HG03097 (cell line): ENCODE data around the gene SMIM13.
A peak's percentile ranks its signal among the peaks of the same experiment; 100 is the strongest.

Experiments used
- ATAC-seq: cut with Tn5 transposase; IDR thresholded peaks from one replicate; pipeline ENCODE4 v1.9.1; 2021; ENCODE audit not compliant: unreplicated experiment, low FRiP score

The SMIM13 gene

GRCh38 chr6:11149551-11149950 is 55.9 kb downstream of the SMIM13 start:
- ATAC-seq: no peak

- ATAC-seq: no peak
Measured at GRCh38 chr6:11151488-11151887, 57.9 kb downstream of the SMIM13 start.

- no peak for ATAC-seq
Measured at GRCh38 chr6:11152581-11152980, 58.9 kb downstream of the SMIM13 start.

- no peak for ATAC-seq
Measured at GRCh38 chr6:11153447-11153846, 59.8 kb downstream of the SMIM13 start.

GRCh38 chr6:11155589-11155988 is 62.0 kb downstream of the SMIM13 start:
- no peak for ATAC-seq

- ATAC-seq: no peak
Measured at GRCh38 chr6:11160199-11160598, 66.6 kb downstream of the SMIM13 start.

- no peak for ATAC-seq
Measured at GRCh38 chr6:11161031-11161956, 67.7 kb downstream of the SMIM13 start.

GRCh38 chr6:11162262-11162661 is 68.6 kb downstream of the SMIM13 start:
- no peak for ATAC-seq

- ATAC-seq: peak; percentile 62
Measured at GRCh38 chr6:11163932-11164331, 70.3 kb downstream of the SMIM13 start.

- no peak for ATAC-seq
Measured at GRCh38 chr6:11164717-11165646, 71.3 kb downstream of the SMIM13 start.

- ATAC-seq: no peak
Measured at GRCh38 chr6:11166948-11167347, 73.3 kb downstream of the SMIM13 start.

GRCh38 chr6:11168091-11168635 is 74.5 kb downstream of the SMIM13 start:
- no peak for ATAC-seq

- no peak for ATAC-seq
Measured at GRCh38 chr6:11171952-11172351, 78.3 kb downstream of the SMIM13 start.

GRCh38 chr6:11172501-11173327 is 79.1 kb downstream of the SMIM13 start:
- no peak for ATAC-seq

- no peak for ATAC-seq
Measured at GRCh38 chr6:11174242-11174611, 80.6 kb downstream of the SMIM13 start.

GRCh38 chr6:11177271-11177670 is 83.6 kb downstream of the SMIM13 start:
- ATAC-seq: no peak

GRCh38 chr6:11179088-11179418 is 85.4 kb downstream of the SMIM13 start:
- no peak for ATAC-seq

- ATAC-seq: no peak
Measured at GRCh38 chr6:11179419-11180202, 86.0 kb downstream of the SMIM13 start.

- ATAC-seq: no peak
Measured at GRCh38 chr6:11181478-11182136, 88.0 kb downstream of the SMIM13 start.
